Measurements from ENCODE around the gene ESYT3.

Gene ESYT3

DNA sequence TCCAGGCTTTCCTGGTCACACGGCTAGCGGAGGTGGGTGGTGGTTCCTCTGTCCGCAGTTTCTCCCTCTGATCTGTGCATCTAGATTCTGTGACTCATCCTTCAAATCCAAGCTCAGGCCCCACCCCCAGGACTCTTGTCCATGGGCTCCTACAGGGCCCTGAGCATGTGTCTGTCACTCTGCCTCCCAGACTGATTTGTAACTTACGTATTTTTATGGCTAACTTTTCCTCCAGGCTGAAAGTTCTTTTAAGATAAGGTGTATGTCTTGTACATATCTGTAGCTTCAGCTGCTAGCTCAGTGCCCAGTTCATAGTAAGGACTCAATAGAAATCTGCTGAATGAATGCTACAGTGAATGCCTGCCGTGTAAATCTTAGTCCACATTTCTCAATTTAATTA, 8.0 kb downstream of the ESYT3 start:
- no peak overlapping the region for H3K4me3 ChIP-seq (ENCODE audit: low read depth, low read length)
- peaks cover 36% of the 10 kb centered on the region; the same call in 1 of the 2 replicates for H3K4me1 ChIP-seq (ENCODE audit: control insufficient read depth, insufficient read depth, low read length)
- H3K27ac ChIP-seq (ENCODE audit: low read depth, low read length) = no peak overlapping the region
- H3K9ac ChIP-seq (ENCODE audit: low read length) = no peak overlapping the region
- no peaks in the 10 kb centered on the region for H3K9me3 ChIP-seq (ENCODE audit: control insufficient read depth, insufficient read depth, low read depth, low read length)
- H3K27me3 ChIP-seq (ENCODE audit: control insufficient read depth, insufficient read depth, low read length) = no peaks in the 10 kb centered on the region; the same call in 1 of the 2 replicates
- no peaks in the 10 kb centered on the region for H3K36me3 ChIP-seq (ENCODE audit: control insufficient read depth, insufficient read depth, low read length)

DNA sequence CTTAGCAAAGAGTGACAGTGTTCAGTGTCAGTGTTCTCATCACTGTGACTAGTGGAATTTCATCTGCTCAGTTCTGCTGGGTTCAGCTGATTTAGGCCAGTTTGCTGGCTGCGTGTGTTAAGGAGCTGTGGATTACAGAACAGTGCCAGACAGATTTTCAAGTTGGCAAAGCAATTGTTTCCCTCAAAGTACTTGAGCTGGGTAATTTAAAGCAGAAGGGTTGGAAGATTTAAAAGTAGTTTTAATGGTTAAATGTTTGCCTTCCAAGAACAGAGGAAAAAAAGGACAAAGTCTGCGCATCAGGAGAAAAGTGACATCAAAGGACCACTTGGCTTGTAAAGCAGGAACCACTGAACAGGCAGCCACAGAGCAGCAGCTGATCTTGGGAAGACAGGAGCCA, 8.7 kb downstream of the ESYT3 start:
- Histone ChIP-seq H3K4me1 (ENCODE audit: control insufficient read depth, insufficient read depth, low read length) (peaks cover 36% of the 10 kb centered on the region; the same call in 1 of the 2 replicates), H3K27me3 (ENCODE audit: control insufficient read depth, insufficient read depth, low read length) (no peaks in the 10 kb centered on the region), H3K27ac (ENCODE audit: low read depth, low read length) (no peak overlapping the region), H3K4me3 (ENCODE audit: low read depth, low read length) (no peak overlapping the region), H3K9ac (ENCODE audit: low read length) (no peak overlapping the region), H3K9me3 (ENCODE audit: control insufficient read depth, insufficient read depth, low read depth, low read length) (no peaks in the 10 kb centered on the region), H3K36me3 (ENCODE audit: control insufficient read depth, insufficient read depth, low read length) (no peaks in the 10 kb centered on the region)

GRCh38 chr3:138443521-138444503, 9.4 kb downstream of the ESYT3 start:
- Histone ChIP-seq H3K9ac (ENCODE audit: low read length) (no peak overlapping the region), H3K4me1 (ENCODE audit: control insufficient read depth, insufficient read depth, low read length) (peaks cover 36% of the 10 kb centered on the region; the same call in 1 of the 2 replicates), H3K27ac (ENCODE audit: low read depth, low read length) (no peak overlapping the region), H3K9me3 (ENCODE audit: control insufficient read depth, insufficient read depth, low read depth, low read length) (no peaks in the 10 kb centered on the region), H3K36me3 (ENCODE audit: control insufficient read depth, insufficient read depth, low read length) (no peaks in the 10 kb centered on the region), H3K27me3 (ENCODE audit: control insufficient read depth, insufficient read depth, low read length) (no peaks in the 10 kb centered on the region), H3K4me3 (ENCODE audit: low read depth, low read length) (no peak overlapping the region)

GRCh38 chr3:138445236-138445635, 10.8 kb downstream of the ESYT3 start:
- no peak overlapping the region for H3K9ac ChIP-seq (ENCODE audit: low read length)
- peaks cover 27% of the 10 kb centered on the region; the same call in 1 of the 2 replicates for H3K4me1 ChIP-seq (ENCODE audit: control insufficient read depth, insufficient read depth, low read length)
- no peak overlapping the region for H3K4me3 ChIP-seq (ENCODE audit: low read depth, low read length)

GRCh38 chr3:138445654-138446053, 11.2 kb downstream of the ESYT3 start:
- Histone ChIP-seq H3K9ac (ENCODE audit: low read length) (no peak overlapping the region), H3K4me3 (ENCODE audit: low read depth, low read length) (no peak overlapping the region)

More at GRCh38 chr3:138445236-138445635, 10.8 kb downstream of the ESYT3 start:
- H3K27me3 ChIP-seq (ENCODE audit: control insufficient read depth, insufficient read depth, low read length) = no peaks in the 10 kb centered on the region
- H3K27ac ChIP-seq (ENCODE audit: low read depth, low read length) = no peak overlapping the region
- no peaks in the 10 kb centered on the region for H3K9me3 ChIP-seq (ENCODE audit: control insufficient read depth, insufficient read depth, low read depth, low read length)
- H3K36me3 ChIP-seq (ENCODE audit: control insufficient read depth, insufficient read depth, low read length) = no peaks in the 10 kb centered on the region

GRCh38 chr3:138448631-138449030, 14.2 kb downstream of the ESYT3 start:
- Histone ChIP-seq H3K36me3 (ENCODE audit: control insufficient read depth, insufficient read depth, low read length) (no peaks in the 10 kb centered on the region), H3K27ac (ENCODE audit: low read depth, low read length) (no peak overlapping the region)

More at GRCh38 chr3:138445654-138446053, 11.2 kb downstream of the ESYT3 start:
- Histone ChIP-seq H3K36me3 (ENCODE audit: control insufficient read depth, insufficient read depth, low read length) (no peaks in the 10 kb centered on the region), H3K27ac (ENCODE audit: low read depth, low read length) (no peak overlapping the region), H3K9me3 (ENCODE audit: control insufficient read depth, insufficient read depth, low read depth, low read length) (no peaks in the 10 kb centered on the region), H3K4me1 (ENCODE audit: control insufficient read depth, insufficient read depth, low read length) (peaks cover 23% of the 10 kb centered on the region; the same call in 1 of the 2 replicates), H3K27me3 (ENCODE audit: control insufficient read depth, insufficient read depth, low read length) (no peaks in the 10 kb centered on the region)

DNA sequence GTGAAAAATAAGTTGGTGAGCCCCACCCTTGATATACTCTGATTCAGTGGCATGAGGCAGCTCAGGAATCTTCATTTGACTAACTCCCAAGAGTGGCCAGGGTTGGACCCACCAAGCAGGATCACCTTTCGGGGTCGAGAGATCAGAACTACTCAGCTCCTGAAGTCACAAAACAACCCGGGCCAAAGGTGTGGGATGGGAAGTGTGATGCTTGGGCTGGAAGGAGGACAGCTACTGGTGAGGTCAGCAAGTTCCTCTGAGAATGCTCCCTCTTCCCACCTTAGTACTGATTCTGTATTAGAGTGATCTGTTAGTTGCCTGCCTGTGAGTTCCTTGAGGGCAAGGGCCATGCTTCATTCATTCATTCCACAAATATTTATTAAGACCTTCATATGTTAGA, 15.1 kb downstream of the ESYT3 start:
- Histone ChIP-seq H3K9me3 (ENCODE audit: control insufficient read depth, insufficient read depth, low read depth, low read length) (no peaks in the 10 kb centered on the region), H3K27ac (ENCODE audit: low read depth, low read length) (no peak overlapping the region), H3K4me3 (ENCODE audit: low read depth, low read length) (no peak overlapping the region), H3K27me3 (ENCODE audit: control insufficient read depth, insufficient read depth, low read length) (no peaks in the 10 kb centered on the region), H3K4me1 (ENCODE audit: control insufficient read depth, insufficient read depth, low read length) (peaks cover 17% of the 10 kb centered on the region), H3K36me3 (ENCODE audit: control insufficient read depth, insufficient read depth, low read length) (no peaks in the 10 kb centered on the region), H3K9ac (ENCODE audit: low read length) (no peak overlapping the region)

More at GRCh38 chr3:138448631-138449030, 14.2 kb downstream of the ESYT3 start:
- no peaks in the 10 kb centered on the region for H3K9me3 ChIP-seq (ENCODE audit: control insufficient read depth, insufficient read depth, low read depth, low read length)
- no peak overlapping the region for H3K4me3 ChIP-seq (ENCODE audit: low read depth, low read length)
- H3K9ac ChIP-seq (ENCODE audit: low read length) = no peak overlapping the region
- H3K27me3 ChIP-seq (ENCODE audit: control insufficient read depth, insufficient read depth, low read length) = no peaks in the 10 kb centered on the region
- H3K4me1 ChIP-seq (ENCODE audit: control insufficient read depth, insufficient read depth, low read length) = peaks cover 17% of the 10 kb centered on the region

- Histone ChIP-seq H3K9me3 (ENCODE audit: control insufficient read depth, insufficient read depth, low read depth, low read length) (no peaks in the 10 kb centered on the region), H3K27ac (ENCODE audit: low read depth, low read length) (no peak overlapping the region), H3K4me3 (ENCODE audit: low read depth, low read length) (no peak overlapping the region), H3K27me3 (ENCODE audit: control insufficient read depth, insufficient read depth, low read length) (no peaks in the 10 kb centered on the region), H3K9ac (ENCODE audit: low read length) (no peak overlapping the region), H3K36me3 (ENCODE audit: control insufficient read depth, insufficient read depth, low read length) (peaks cover 3% of the 10 kb centered on the region), H3K4me1 (ENCODE audit: control insufficient read depth, insufficient read depth, low read length) (peaks cover 17% of the 10 kb centered on the region)
Measured at GRCh38 chr3:138450181-138450580, 15.8 kb downstream of the ESYT3 start.

- no peaks in the 10 kb centered on the region for H3K27me3 ChIP-seq (ENCODE audit: control insufficient read depth, insufficient read depth, low read length)
Measured at GRCh38 chr3:138450704-138451424, 16.4 kb downstream of the ESYT3 start.

GRCh38 chr3:138451595-138452162, 17.3 kb downstream of the ESYT3 start:
- Histone ChIP-seq H3K27ac (ENCODE audit: low read depth, low read length) (no peak overlapping the region), H3K9ac (ENCODE audit: low read length) (no peak overlapping the region), H3K36me3 (ENCODE audit: control insufficient read depth, insufficient read depth, low read length) (peaks cover 16% of the 10 kb centered on the region), H3K9me3 (ENCODE audit: control insufficient read depth, insufficient read depth, low read depth, low read length) (peaks cover 8% of the 10 kb centered on the region; the same call in 1 of the 2 replicates), H3K4me3 (ENCODE audit: low read depth, low read length) (no peak overlapping the region), H3K27me3 (ENCODE audit: control insufficient read depth, insufficient read depth, low read length) (no peaks in the 10 kb centered on the region), H3K4me1 (ENCODE audit: control insufficient read depth, insufficient read depth, low read length) (peaks cover 17% of the 10 kb centered on the region)

More at GRCh38 chr3:138450704-138451424, 16.4 kb downstream of the ESYT3 start:
- no peak overlapping the region for H3K4me3 ChIP-seq (ENCODE audit: low read depth, low read length)
- no peak overlapping the region for H3K9ac ChIP-seq (ENCODE audit: low read length)
- 0 out of 2 replicates have a peak, but pooled peaks cover 2% of the 10 kb centered on the region for H3K9me3 ChIP-seq (ENCODE audit: control insufficient read depth, insufficient read depth, low read depth, low read length)
- no peak overlapping the region for H3K27ac ChIP-seq (ENCODE audit: low read depth, low read length)
- peaks cover 17% of the 10 kb centered on the region for H3K4me1 ChIP-seq (ENCODE audit: control insufficient read depth, insufficient read depth, low read length)
- peaks cover 9% of the 10 kb centered on the region for H3K36me3 ChIP-seq (ENCODE audit: control insufficient read depth, insufficient read depth, low read length)
